IMR-90 (cell line): ENCODE data around the gene RAB1A. TPM values are rescaled to one million over a fixed set of nuclear protein-coding genes. Genes with fewer than 3 reads are reported as not detected.

ENCODE experiments used
- ATAC-seq: fragments of 200-7000 bp; cut with Tn5 transposase; 2 replicates; pipeline ENCODE4 v1.9.1; 2020; ENCODE audit warnings: low read depth, mild to moderate bottlenecking, moderate library complexity
- BruUV-seq: library from RNA; stranded (reverse); fragments of 400-500 nt; replicated peaks from 2 replicates; lab custom pipeline; 2021; lab: Mats Ljungman, UMichigan
- CTCF ChIA-PET: fragments of 300-600 bp; formaldehyde crosslinking; extraction: SDS; loops from one replicate; lab custom pipeline; 2021; ENCODE audit warnings: antibody characterized with exemption; lab: Yijun Ruan, JAX
- POLR2A ChIA-PET: fragments of 300-600 bp; sonication (Branson Sonifier 250); formaldehyde crosslinking; loops from one replicate; lab custom pipeline; 2022; ENCODE audit warnings: antibody characterized with exemption; ENCODE audit not compliant: unreplicated experiment; lab: Charles Lee
- DNase-seq: peaks from one replicate; pipeline ENCODE4 v3.0.0; 2013
- H2AFZ ChIP-seq: replicated peaks from 2 replicates; pipeline ENCODE3; 2013; ENCODE audit warnings: low read length, mild to moderate bottlenecking; ENCODE audit not compliant: poor library complexity
- H2AK5ac ChIP-seq: 2 replicates; pipeline ENCODE4 v1.6.1; 2013; ENCODE audit warnings: low read depth, low read length, inconsistent platforms
- H2AK9ac ChIP-seq: replicated peaks from 2 replicates; pipeline ENCODE3; 2013; ENCODE audit warnings: mild to moderate bottlenecking, low read depth, low read length, moderate library complexity; ENCODE audit not compliant: poor library complexity
- H2BK120ac ChIP-seq: 2 replicates; pipeline ENCODE4 v1.6.1; 2013; ENCODE audit warnings: low read depth, low read length, inconsistent platforms
- H2BK15ac ChIP-seq: 3 replicates; pipeline ENCODE4 v1.6.1; 2013; ENCODE audit warnings: low read depth, low read length, inconsistent platforms
- H2BK20ac ChIP-seq: 2 replicates; pipeline ENCODE4 v1.6.1; 2013; ENCODE audit warnings: low read depth, mild to moderate bottlenecking, inconsistent platforms, low read length, moderate library complexity
- H2BK5ac ChIP-seq: 2 replicates; pipeline ENCODE4 v1.6.1; 2013; ENCODE audit warnings: mild to moderate bottlenecking, low read depth, low read length, inconsistent platforms; ENCODE audit not compliant: poor library complexity, severe bottlenecking
- H3K14ac ChIP-seq: replicated peaks from 2 replicates; pipeline ENCODE4 v1.6.1; 2013; ENCODE audit warnings: low read depth, low read length, inconsistent platforms
- H3K18ac ChIP-seq: 2 replicates; pipeline ENCODE4 v1.6.1; 2013; ENCODE audit warnings: low read depth, low read length, control low read depth
- H3K23ac ChIP-seq: 2 replicates; pipeline ENCODE4 v1.6.1; 2013; ENCODE audit warnings: low read depth, low read length, inconsistent platforms
- H3K27ac ChIP-seq: 2 replicates; pipeline ENCODE4 v1.5.1; 2013; ENCODE audit warnings: mild to moderate bottlenecking, control low read depth, low read length; ENCODE audit not compliant: insufficient read depth
- H3K27me3 ChIP-seq: 2 replicates; pipeline ENCODE4 v1.6.1; 2013; ENCODE audit warnings: low read length; ENCODE audit not compliant: control insufficient read depth, insufficient read depth
- H3K36me3 ChIP-seq: 2 replicates; pipeline ENCODE4 v1.6.1; 2013; ENCODE audit warnings: low read length, mixed read lengths; ENCODE audit not compliant: control insufficient read depth, insufficient read depth
- H3K4ac ChIP-seq: 2 replicates; pipeline ENCODE4 v1.6.1; 2013; ENCODE audit warnings: low read depth, low read length, inconsistent platforms
- H3K4me1 ChIP-seq: 2 replicates; pipeline ENCODE4 v1.6.1; 2013; ENCODE audit warnings: low read length, mixed read lengths; ENCODE audit not compliant: control insufficient read depth, insufficient read depth
- H3K4me2 ChIP-seq: 2 replicates; pipeline ENCODE4 v1.6.1; 2013; ENCODE audit warnings: low read depth, mild to moderate bottlenecking, control low read depth, low read length, moderate library complexity
- H3K4me3 ChIP-seq: 2 replicates; pipeline ENCODE4 v1.5.1; 2013; ENCODE audit warnings: low read depth, mild to moderate bottlenecking, control low read depth, low read length, moderate library complexity; ENCODE audit not compliant: insufficient read depth
- H3K56ac ChIP-seq: 2 replicates; pipeline ENCODE4 v1.6.1; 2013; ENCODE audit warnings: low read length, inconsistent platforms; ENCODE audit not compliant: insufficient read depth; ENCODE audit errors: extremely low read depth
- H3K79me1 ChIP-seq, 2 experiments: 2 replicates each; pipeline ENCODE4 v1.6.1; 2013; ENCODE audit warnings: low read length in 2 of 2, inconsistent platforms in 1 of 2, low read depth in 1 of 2
- H3K9ac ChIP-seq: 2 replicates; pipeline ENCODE4 v1.6.1; 2013; ENCODE audit warnings: low read depth, low read length, control low read depth
- H3K9me1 ChIP-seq: 2 replicates; pipeline ENCODE4 v1.6.1; 2013; ENCODE audit warnings: low read length, inconsistent platforms; ENCODE audit not compliant: insufficient read depth
- H3K9me3 ChIP-seq: 2 replicates; pipeline ENCODE4 v1.6.1; 2013; ENCODE audit warnings: low read length; ENCODE audit not compliant: control insufficient read depth, insufficient read depth
- H4K20me1 ChIP-seq: 2 replicates; pipeline ENCODE4 v1.6.1; 2013; ENCODE audit warnings: low read length, inconsistent platforms; ENCODE audit not compliant: insufficient read depth
- H4K5ac ChIP-seq: 2 replicates; pipeline ENCODE4 v1.6.1; 2013; ENCODE audit warnings: mild to moderate bottlenecking, low read depth, low read length, control low read depth
- H4K8ac ChIP-seq, 2 experiments: 2 replicates each; pipeline ENCODE4 v1.6.1; 2013; ENCODE audit warnings: low read depth in 2 of 2, low read length in 2 of 2, control low read depth in 1 of 2, inconsistent platforms in 1 of 2
- H4K91ac ChIP-seq: 2 replicates; pipeline ENCODE4 v1.6.1; 2013; ENCODE audit warnings: low read depth, low read length, inconsistent platforms; ENCODE audit not compliant: insufficient read depth
- MXI1 ChIP-seq: IDR thresholded peaks from 2 replicates; pipeline ENCODE4 v1.6.1; 2012; ENCODE audit warnings: low read depth, mild to moderate bottlenecking, low read length, moderate library complexity, borderline replicate concordance
- NFE2L2 ChIP-seq: fragments of 150-350 bp; IDR thresholded peaks from 2 replicates; pipeline ENCODE4 v1.6.1; 2016; ENCODE audit warnings: low read depth, mild to moderate bottlenecking, low read length
- SMC3 ChIP-seq: fragments of 150-350 bp; IDR thresholded peaks from 2 replicates; pipeline ENCODE4 v1.6.1; 2016; ENCODE audit warnings: low read depth, mild to moderate bottlenecking, antibody characterized with exemption, low read length, moderate library complexity
- WGBS, 2 experiments: methylation state at CpG; one replicate each; pipeline versions ENCODE4 v1.1.5 to v1.1.7; 2013; ENCODE audit warnings: missing lambda C conversion rate in 2 of 2; ENCODE audit not compliant: insufficient read length in 1 of 2; ENCODE audit errors: extremely low coverage in 2 of 2; 5-methylcytosine and 5-hydroxymethylcytosine counted together
- dilution Hi-C: fragments of 300-500 bp; cut with HindIII; formaldehyde crosslinking; loops from one replicate; pipeline ENCODE4 v1.14.3; 2018; ENCODE audit warnings: low sequenced_read_pairs; ENCODE audit not compliant: unreplicated experiment
- in situ Hi-C: fragments of 300-500 bp; cut with MboI; formaldehyde crosslinking; loops from 3 replicates; pipeline ENCODE4 v1.14.3; 2019; ENCODE audit warnings: low sequenced_read_pairs, inconsistent platforms, mixed read lengths
- intact Hi-C: fragments of 100-400 bp; cut with micrococcal nuclease; formaldehyde crosslinking; loops from 2 replicates; pipeline ENCODE4 v1.10.0; 2022
- polyA plus RNA-seq, 3 experiments: library from polyadenylated mRNA; depleted of rRNA; stranded (reverse); fragments of >200 nt; gene quantifications; 2 replicates each; pipeline ENCODE4 v1.2.3, GENCODE V29; 2012; ENCODE audit warnings: low replicate concordance in 1 of 3
- total RNA-seq: library from RNA; depleted of rRNA; stranded (reverse); fragments of >200 nt; gene quantifications from 2 replicates; pipeline ENCODE4 v1.2.3, GENCODE V29; 2012
- TF ChIP-seq, protein P1 (sequence below): fragments of 150-350 bp; IDR thresholded peaks from 2 replicates; pipeline ENCODE4 v1.6.1; 2017; ENCODE audit warnings: mild to moderate bottlenecking, antibody characterized with exemption, low read length, low read depth

RAB1A gene
- total and polyA plus RNA-seq, 2 of the 4 experiments (the other 2 are of a cell fraction): 114 to 169 TPM

DNA sequence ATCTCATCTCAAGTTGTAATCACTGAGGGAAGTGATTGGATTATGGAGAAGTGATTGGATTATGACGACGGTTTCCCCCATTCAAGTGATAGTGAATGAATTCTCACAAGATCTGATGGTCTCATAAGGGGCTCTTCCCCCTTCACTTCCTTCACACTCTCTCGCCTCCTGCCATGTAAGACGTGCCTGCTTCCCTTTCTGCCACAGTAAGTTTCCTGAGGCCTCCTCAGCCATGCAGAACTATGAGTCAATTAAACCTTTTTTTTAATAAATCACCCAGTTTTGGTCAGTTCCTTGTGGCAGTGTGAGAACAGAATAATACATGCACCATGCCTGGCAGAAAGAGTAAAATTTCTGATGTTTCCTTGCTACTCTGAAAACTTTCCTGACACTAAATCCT is 37.1 kb downstream of the RAB1A start:
- H2AK5ac ChIP-seq: no peak overlapping the region
- H4K20me1 ChIP-seq: peaks cover 90% of the 10 kb centered on the region
- no peak overlapping the region for H3K4me2 ChIP-seq
- no peak overlapping the region for H3K27ac ChIP-seq
- in situ Hi-C loops (no loop called here), intact Hi-C loops (loop anchor here (10.0 kb wide), 1 partner anchor 482 kb away; no protein-coding TSS in a partner anchor), dilution Hi-C loops (no loop called here)
- H3K18ac ChIP-seq: no peak overlapping the region
- no peak overlapping the region for H3K4me3 ChIP-seq
- no peak overlapping the region for H3K56ac ChIP-seq
- no peak overlapping the region for H2BK5ac ChIP-seq
- H2BK120ac ChIP-seq: no peak overlapping the region
- no peak overlapping the region for H2BK20ac ChIP-seq
- peaks cover 26 to 78% of the 10 kb centered on the region in 2 experiments for H3K79me1 ChIP-seq
- POLR2A ChIA-PET: no interaction called here
- no peak for ATAC-seq
- no peaks in the 10 kb centered on the region for H3K27me3 ChIP-seq
- no peak overlapping the region for H3K14ac ChIP-seq
- no peak overlapping the region for H3K4ac ChIP-seq
- no peak overlapping the region for H2BK15ac ChIP-seq
- H3K9me1 ChIP-seq: peaks cover 13% of the 10 kb centered on the region
- TF ChIP-seq NFE2L2 (no peak), SMC3 (no peak), MXI1 (no peak)
- TF ChIP-seq, protein P1, sequence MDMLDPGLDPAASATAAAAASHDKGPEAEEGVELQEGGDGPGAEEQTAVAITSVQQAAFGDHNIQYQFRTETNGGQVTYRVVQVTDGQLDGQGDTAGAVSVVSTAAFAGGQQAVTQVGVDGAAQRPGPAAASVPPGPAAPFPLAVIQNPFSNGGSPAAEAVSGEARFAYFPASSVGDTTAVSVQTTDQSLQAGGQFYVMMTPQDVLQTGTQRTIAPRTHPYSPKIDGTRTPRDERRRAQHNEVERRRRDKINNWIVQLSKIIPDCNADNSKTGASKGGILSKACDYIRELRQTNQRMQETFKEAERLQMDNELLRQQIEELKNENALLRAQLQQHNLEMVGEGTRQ: no peak
- whole genome bisulfite sequencing, 2 experiments: 82% methylated on average over 2 of the region's 4 CpGs; no CpG with 5 or more reads in 1 of the 2 experiments
- no peak overlapping the region for H4K5ac ChIP-seq
- BruUV-seq: no TSS peak
- no peak overlapping the region for H2AFZ ChIP-seq
- H2AK9ac ChIP-seq: no peak overlapping the region
- no peaks in the 10 kb centered on the region for H3K9me3 ChIP-seq
- no peak overlapping the region for H3K23ac ChIP-seq
- no peaks in the 10 kb centered on the region; the same call in 1 of the 2 replicates for H3K4me1 ChIP-seq
- no peak for DNase-seq
- peaks cover 40% of the 10 kb centered on the region for H3K36me3 ChIP-seq
- no peak overlapping the region for H4K8ac ChIP-seq
- no peak overlapping the region for H3K9ac ChIP-seq
- no peak overlapping the region for H4K91ac ChIP-seq
- CTCF ChIA-PET: no interaction called here
